H9 (cell line): ENCODE results near the gene IL36RN. TPM values are rescaled to one million over a fixed set of nuclear protein-coding genes. Genes with fewer than 3 reads are reported as not detected.

Source experiments
- DNase-seq: peaks from one replicate; pipeline ENCODE4 v3.0.0-alpha.2; 2017
- H2AFZ ChIP-seq: one replicate; pipeline ENCODE4 v1.6.1; 2013; ENCODE audit warnings: mild to moderate bottlenecking, low read length, control low read depth, moderate library complexity
- H2AK5ac ChIP-seq: 2 replicates; pipeline ENCODE4 v1.6.1; 2013; ENCODE audit warnings: low read length, control low read depth, mixed read lengths; ENCODE audit not compliant: insufficient read length
- H2BK120ac ChIP-seq: one replicate; pipeline ENCODE4 v1.6.1; 2013; ENCODE audit warnings: low read depth, mild to moderate bottlenecking, low read length, control low read depth, inconsistent platforms; ENCODE audit not compliant: poor library complexity, severe bottlenecking
- H2BK12ac ChIP-seq: 2 replicates; pipeline ENCODE4 v1.6.1; 2013; ENCODE audit warnings: low read length, control low read depth, mixed read lengths, low read depth; ENCODE audit not compliant: insufficient read length
- H2BK15ac ChIP-seq: 2 replicates; pipeline ENCODE4 v1.6.1; 2013; ENCODE audit warnings: low read depth, low read length, control low read depth
- H2BK20ac ChIP-seq: one replicate; pipeline ENCODE4 v1.6.1; 2013; ENCODE audit warnings: low read depth, mild to moderate bottlenecking, low read length, control low read depth, inconsistent platforms; ENCODE audit not compliant: poor library complexity, severe bottlenecking
- H2BK5ac ChIP-seq: 2 replicates; pipeline ENCODE4 v1.6.1; 2013; ENCODE audit warnings: low read length, control low read depth, mixed read lengths; ENCODE audit not compliant: insufficient read length
- H3K14ac ChIP-seq: 2 replicates; pipeline ENCODE4 v1.6.1; 2013; ENCODE audit warnings: low read length, control low read depth; ENCODE audit not compliant: insufficient read depth
- H3K18ac ChIP-seq: 2 replicates; pipeline ENCODE4 v1.6.1; 2013; ENCODE audit warnings: low read depth, mild to moderate bottlenecking, mixed read lengths, low read length, control low read depth; ENCODE audit not compliant: insufficient read length
- H3K23ac ChIP-seq: 2 replicates; pipeline ENCODE4 v1.6.1; 2013; ENCODE audit warnings: low read length, control low read depth, mixed read lengths, low read depth; ENCODE audit not compliant: insufficient read length
- H3K23me2 ChIP-seq: 2 replicates; pipeline ENCODE4 v1.6.1; 2013; ENCODE audit warnings: low read depth, mild to moderate bottlenecking, mixed read lengths, low read length, control low read depth; ENCODE audit not compliant: insufficient read length, poor library complexity, severe bottlenecking
- H3K27ac ChIP-seq: 2 replicates; pipeline ENCODE4 v1.5.1; 2013; ENCODE audit warnings: low read length, control low read depth, mixed read lengths, low read depth; ENCODE audit not compliant: insufficient read length
- H3K27me3 ChIP-seq: 2 replicates; pipeline ENCODE4 v1.6.1; 2013; ENCODE audit warnings: low read length, control low read depth, inconsistent platforms; ENCODE audit not compliant: insufficient read depth
- H3K4ac ChIP-seq: 2 replicates; pipeline ENCODE4 v1.6.1; 2013; ENCODE audit warnings: low read depth, mild to moderate bottlenecking, control low read depth, inconsistent platforms, low read length, moderate library complexity
- H3K4me1 ChIP-seq: 2 replicates; pipeline ENCODE4 v1.6.1; 2013; ENCODE audit warnings: low read length, control low read depth, inconsistent platforms; ENCODE audit not compliant: insufficient read depth
- H3K4me2 ChIP-seq: 2 replicates; pipeline ENCODE4 v1.6.1; 2013; ENCODE audit warnings: low read length, control low read depth, mixed read lengths; ENCODE audit not compliant: insufficient read length, insufficient read depth
- H3K56ac ChIP-seq: 2 replicates; pipeline ENCODE4 v1.6.1; 2013; ENCODE audit warnings: low read depth, mild to moderate bottlenecking, mixed read lengths, low read length, control low read depth; ENCODE audit not compliant: insufficient read length
- H3K79me1 ChIP-seq: 2 replicates; pipeline ENCODE4 v1.6.1; 2013; ENCODE audit warnings: low read depth, mild to moderate bottlenecking, moderate library complexity, low read length, control low read depth, inconsistent platforms; ENCODE audit not compliant: insufficient read depth, poor library complexity, severe bottlenecking
- H3K79me2 ChIP-seq: 2 replicates; pipeline ENCODE4 v1.6.1; 2013; ENCODE audit warnings: low read length, control low read depth, inconsistent platforms; ENCODE audit not compliant: insufficient read depth
- H3K9ac ChIP-seq: 2 replicates; pipeline ENCODE4 v1.6.1; 2013; ENCODE audit warnings: low read length, control low read depth, mixed read lengths; ENCODE audit not compliant: insufficient read length; ENCODE audit errors: extremely low read depth
- H3K9me3 ChIP-seq: one replicate; pipeline ENCODE4 v1.6.1; 2013; ENCODE audit warnings: low read depth, low read length, inconsistent platforms; ENCODE audit not compliant: control insufficient read depth
- H3T11ph ChIP-seq: one replicate; pipeline ENCODE4 v1.6.1; 2013; ENCODE audit warnings: mild to moderate bottlenecking, low read length, control low read depth, inconsistent platforms
- H4K20me1 ChIP-seq: one replicate; pipeline ENCODE4 v1.6.1; 2013; ENCODE audit not compliant: control insufficient read depth, insufficient read length, insufficient read depth
- H4K5ac ChIP-seq: 2 replicates; pipeline ENCODE4 v1.6.1; 2013; ENCODE audit warnings: low read depth, mild to moderate bottlenecking, mixed read lengths, low read length, control low read depth; ENCODE audit not compliant: insufficient read length
- H4K8ac ChIP-seq: replicated peaks from 2 replicates; pipeline ENCODE4 v1.6.1; 2013; ENCODE audit warnings: low read length, control low read depth, mixed read lengths, low read depth; ENCODE audit not compliant: insufficient read length
- H4K91ac ChIP-seq: 2 replicates; pipeline ENCODE4 v1.6.1; 2013; ENCODE audit warnings: low read depth, mild to moderate bottlenecking, moderate library complexity, mixed read lengths, low read length, control low read depth; ENCODE audit not compliant: insufficient read length
- H3K27ac Mint-ChIP-seq, 3 experiments: 2 replicates in 2 of 3; 3 replicates in 1 of 3; pipeline ENCODE4 v1.8.0; 2020 to 2021; ENCODE audit warnings: mixed read lengths in 3 of 3, mild to moderate bottlenecking in 1 of 3, moderate library complexity in 1 of 3
- H3K27me3 Mint-ChIP-seq: 2 replicates; pipeline ENCODE4 v1.8.0; 2021; ENCODE audit warnings: low read depth, mild to moderate bottlenecking, moderate library complexity, mixed read lengths
- H3K36me3 Mint-ChIP-seq, 3 experiments: 2 replicates in 2 of 3; 3 replicates in 1 of 3; pipeline ENCODE4 v1.8.0; 2020 to 2021; ENCODE audit warnings: low read depth in 3 of 3, mixed read lengths in 3 of 3; ENCODE audit not compliant: insufficient read depth in 1 of 3
- H3K4me1 Mint-ChIP-seq, 2 experiments: 2 replicates each; pipeline ENCODE4 v1.8.0; 2020; ENCODE audit warnings: mixed read lengths in 2 of 2
- H3K4me3 Mint-ChIP-seq, 2 experiments: 2 replicates in 1 of 2; 3 replicates in 1 of 2; pipeline ENCODE4 v1.8.0; 2020 to 2021; ENCODE audit warnings: mild to moderate bottlenecking in 2 of 2, mixed read lengths in 2 of 2, moderate library complexity in 1 of 2
- H3K9me3 Mint-ChIP-seq, 2 experiments: 2 replicates in 1 of 2; 3 replicates in 1 of 2; pipeline ENCODE4 v1.8.0; 2020; ENCODE audit warnings: mild to moderate bottlenecking in 2 of 2, mixed read lengths in 2 of 2, moderate library complexity in 1 of 2
- CTCF ChIP-seq: fragments of 200-600 bp; sonication (generic); conservative IDR thresholded peaks from 3 replicates; pipeline ENCODE4 v1.8.0; 2021; ENCODE audit warnings: antibody characterized with exemption, mild to moderate bottlenecking
- WGBS: extraction: QIAGEN DNeasy Blood & Tissue Kit; methylation state at CpG from one replicate; pipeline ENCODE4 v1.1.7; 2013; ENCODE audit warnings: missing lambda C conversion rate, low lambda C conversion rate, mixed read lengths; ENCODE audit not compliant: insufficient read length; ENCODE audit errors: extremely low coverage; 5-methylcytosine and 5-hydroxymethylcytosine counted together
- total RNA-seq: library from RNA; stranded (reverse); gene quantifications from 2 replicates; pipeline ENCODE4 v1.2.1, GENCODE V29; 2021

The IL36RN gene
- total RNA-seq, 1 experiment from 2014 or later, result not detected

DNA sequence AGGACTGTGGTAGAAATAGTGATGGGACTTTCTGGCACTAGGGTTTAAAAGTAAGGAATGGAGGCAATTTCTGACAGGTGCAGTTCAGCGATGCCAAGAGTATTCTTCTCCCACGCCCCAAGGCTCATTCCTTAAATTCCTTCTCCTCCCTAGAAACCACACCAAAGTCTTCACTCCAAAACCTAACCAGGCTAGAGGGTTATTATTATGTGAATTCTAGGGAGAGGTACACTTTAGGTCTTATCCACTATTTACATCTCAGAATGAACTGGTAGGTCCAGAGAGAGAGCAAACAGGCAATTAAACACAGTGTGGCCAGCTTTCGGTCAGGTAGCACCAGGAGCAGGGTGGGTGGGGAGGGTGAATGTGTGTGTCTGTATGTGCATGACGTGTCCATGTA, 20.1 kb downstream of the IL36RN start:
- Histone ChIP-seq H3K27ac (no peak overlapping the region), H4K20me1 (no peaks in the 10 kb centered on the region), H2BK12ac (no peak overlapping the region), H3K9me3 (no peaks in the 10 kb centered on the region), H3K79me2 (no peaks in the 10 kb centered on the region), H2AFZ (no peak overlapping the region), H3K4ac (no peak overlapping the region), H2AK5ac (no peak overlapping the region), H2BK5ac (no peak overlapping the region), H3K23me2 (no peaks in the 10 kb centered on the region), H3K4me1 (no peaks in the 10 kb centered on the region), H3K79me1 (no peaks in the 10 kb centered on the region), H3K27me3 (no peaks in the 10 kb centered on the region), H3K23ac (no peak overlapping the region), H4K91ac (no peak overlapping the region), H3K18ac (no peak overlapping the region), H4K8ac (no peak overlapping the region), H3K56ac (no peak overlapping the region), H3T11ph (no peak overlapping the region), H3K9ac (no peak overlapping the region), H2BK120ac (no peak overlapping the region), H3K4me2 (no peak overlapping the region), H2BK15ac (no peak overlapping the region), H3K14ac (no peak overlapping the region), H2BK20ac (no peak overlapping the region), H4K5ac (no peak overlapping the region)
- DNase-seq, result no peak
- H3K36me3 Mint-ChIP-seq, result no peaks in the 10 kb centered on the region
- H3K4me1 Mint-ChIP-seq, result peaks cover 5 to 6% of the 10 kb centered on the region in 2 experiments
- no peak for TF ChIP-seq CTCF
- H3K27ac Mint-ChIP-seq, result no peak overlapping the region
- no peak overlapping the region for H3K4me3 Mint-ChIP-seq
- H3K27me3 Mint-ChIP-seq, result peaks cover 48% of the 10 kb centered on the region
- no CpG with 5 or more reads among the region's 4 CpGs for WGBS
- H3K9me3 Mint-ChIP-seq, result peaks cover 0 to 3% of the 10 kb centered on the region in 2 experiments; a peak in 1 of 5 replicates
